ENCODE results near the gene DDX54. TPM values are rescaled to one million over a fixed set of nuclear protein-coding genes. Genes with fewer than 3 reads are reported as not detected.

DDX54 gene
- total and polyA plus RNA-seq, 8 donors: 42.0 to 73.6 (median 60.8) TPM

DNA sequence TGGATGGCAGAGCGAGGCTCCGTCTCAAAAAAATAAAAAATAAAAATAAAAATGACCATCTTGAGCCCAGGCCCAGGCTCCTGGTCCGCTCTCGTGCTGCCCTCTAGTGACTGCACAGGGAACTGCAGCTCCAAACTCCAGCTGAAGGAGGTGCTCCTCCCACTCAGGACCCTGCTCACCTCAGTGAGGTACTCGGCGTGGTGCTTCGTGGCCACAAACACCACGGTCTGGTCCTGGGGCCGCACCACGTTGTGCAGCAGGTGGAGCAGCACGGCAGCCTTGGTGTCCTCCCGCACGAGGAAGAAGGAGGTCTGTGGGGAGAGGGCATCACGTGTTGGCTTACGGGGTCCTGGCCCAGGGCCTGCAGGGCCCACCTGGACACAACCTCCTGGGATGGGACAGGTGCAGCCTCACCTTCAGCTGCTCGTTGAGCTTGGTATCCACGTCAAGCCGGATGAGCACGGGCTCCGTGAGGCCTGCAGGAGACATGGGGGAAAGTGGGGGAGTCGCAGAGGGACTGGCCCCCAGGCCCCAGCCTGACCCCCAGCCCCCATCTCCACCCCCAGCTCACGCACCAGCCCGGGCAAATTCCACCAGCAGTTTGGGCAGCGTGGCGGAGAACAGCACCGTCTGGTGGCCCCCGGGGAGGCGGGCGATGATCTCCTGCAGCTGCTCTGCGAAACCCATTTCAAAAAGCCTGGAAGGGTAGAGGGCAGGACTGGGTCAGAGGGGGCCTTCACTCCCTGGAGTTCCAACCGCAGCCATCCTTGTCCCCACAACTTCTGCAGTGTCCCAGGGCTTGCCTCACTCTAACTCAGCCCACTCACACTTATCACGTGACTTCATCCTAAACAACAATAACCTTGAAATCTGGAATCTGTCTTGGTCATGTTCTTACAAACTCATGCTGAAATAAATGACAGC, 10.6 kb downstream of the DDX54 start:
- DNase-seq (peak; percentile 49 to 89 (median 70)), ATAC-seq (peak; percentile 96)
- peaks cover 0 to 98% of the 10 kb centered on the region in 2 donors for H3K36me3 ChIP-seq
- peaks cover 0 to 4% of the 10 kb centered on the region in 2 donors for H3K9me3 ChIP-seq
- intact Hi-C loops (cut with DNase I): loop anchor here in 1 of 2 donors (5.0 kb wide), 1 partner anchor 127 kb away; no protein-coding TSS in a partner anchor
- peak; percentile 97 to 98 for TF ChIP-seq CTCF (IDR thresholded peaks at IDR 0.05)
- no peaks in the 10 kb centered on the region for H3K27me3 ChIP-seq
- H3K4me3 ChIP-seq: no peak overlapping the region
- no peaks in the 10 kb centered on the region for H3K4me1 ChIP-seq
- no peak overlapping the region for H3K27ac ChIP-seq

- TF ChIP-seq CTCF (IDR thresholded peaks at IDR 0.05): no peak
- no peak for DNase-seq
- peaks cover 0 to 98% of the 10 kb centered on the region in 2 donors for H3K36me3 ChIP-seq
- ATAC-seq: no peak
- H3K9me3 ChIP-seq: peaks cover 0 to 4% of the 10 kb centered on the region in 2 donors
- no peaks in the 10 kb centered on the region for H3K27me3 ChIP-seq
- H3K4me3 ChIP-seq: no peak overlapping the region
- no peak overlapping the region for H3K27ac ChIP-seq
- H3K4me1 ChIP-seq: no peaks in the 10 kb centered on the region
- intact Hi-C loops (cut with DNase I): loop anchor here in 1 of 2 donors (5.0 kb wide), 1 partner anchor 126 kb away; no protein-coding TSS in a partner anchor
Measured at GRCh38 chr12:113173081-113173698, 12.1 kb downstream of the DDX54 start.

- Histone ChIP-seq H3K4me3 (no peak overlapping the region), H3K36me3 (peaks cover 0 to 98% of the 10 kb centered on the region in 2 donors), H3K27ac (no peak overlapping the region), H3K4me1 (no peaks in the 10 kb centered on the region), H3K9me3 (no peaks in the 10 kb centered on the region), H3K27me3 (no peaks in the 10 kb centered on the region)
- ATAC-seq (no peak), DNase-seq (no peak)
- TF ChIP-seq CTCF (IDR thresholded peaks at IDR 0.05): no peak
- intact Hi-C loops (cut with DNase I): loop anchor here in 1 of 2 donors (5.0 kb wide), 1 partner anchor 125 kb away; no protein-coding TSS in a partner anchor
Measured at GRCh38 chr12:113172185-113172584, 13.1 kb downstream of the DDX54 start.

GRCh38 chr12:113171543-113171942, 13.7 kb downstream of the DDX54 start:
- intact Hi-C loops (cut with DNase I): loop anchor here in 1 of 2 donors (5.0 kb wide), 1 partner anchor 124 kb away; no protein-coding TSS in a partner anchor
- no peak for TF ChIP-seq CTCF (IDR thresholded peaks at IDR 0.05)
- H3K36me3 ChIP-seq: peaks cover 0 to 98% of the 10 kb centered on the region in 2 donors

GRCh38 chr12:113170926-113171325, 14.4 kb downstream of the DDX54 start:
- Histone ChIP-seq H3K27ac (no peak overlapping the region), H3K36me3 (peaks cover 0 to 98% of the 10 kb centered on the region in 2 donors), H3K4me3 (no peak overlapping the region), H3K9me3 (no peaks in the 10 kb centered on the region), H3K4me1 (no peaks in the 10 kb centered on the region), H3K27me3 (no peaks in the 10 kb centered on the region)
- no peak for TF ChIP-seq CTCF (IDR thresholded peaks at IDR 0.05)
- no peak for DNase-seq
- ATAC-seq: no peak
- intact Hi-C loops (cut with DNase I): loop anchor here in 1 of 2 donors (5.0 kb wide), 1 partner anchor 124 kb away; no protein-coding TSS in a partner anchor

More at GRCh38 chr12:113171543-113171942, 13.7 kb downstream of the DDX54 start:
- H3K27ac ChIP-seq: no peak overlapping the region
- H3K4me3 ChIP-seq: no peak overlapping the region
- DNase-seq: no peak
- H3K9me3 ChIP-seq: no peaks in the 10 kb centered on the region
- no peak for ATAC-seq
- no peaks in the 10 kb centered on the region for H3K4me1 ChIP-seq
- H3K27me3 ChIP-seq: no peaks in the 10 kb centered on the region
